HAP-1 (cell line): Measurements from ENCODE around the gene KIF12.
"Not testable (repeated sequence)": the region's sequence is repeated elsewhere in the genome, so short reads cannot be mapped to it uniquely, and the experiment has no call there.

Source experiments
- DNase-seq, 2 experiments: peaks; one replicate each; pipeline ENCODE4 v3.0.0-alpha.2; 2016 to 2020; ENCODE audit warnings: low spot score in 2 of 2
- H3K27me3 ChIP-seq: fragments of 250-450 bp; sonication (Bioruptor Pico); 2 replicates; pipeline ENCODE4 v1.5.1; 2020; ENCODE audit warnings: low read depth, mild to moderate bottlenecking, moderate library complexity
- H3K36me3 ChIP-seq: fragments of 250-450 bp; sonication (Bioruptor Pico); replicated peaks from 2 replicates; pipeline ENCODE4 v1.5.1; 2020; ENCODE audit warnings: mild to moderate bottlenecking
- H3K4me1 ChIP-seq: fragments of 250-450 bp; sonication (Bioruptor Pico); 2 replicates; pipeline ENCODE4 v1.5.1; 2020; ENCODE audit warnings: mild to moderate bottlenecking
- H3K4me3 ChIP-seq: fragments of 250-450 bp; sonication (Bioruptor Pico); 2 replicates; pipeline ENCODE4 v1.5.1; 2020; ENCODE audit warnings: mild to moderate bottlenecking, moderate library complexity
- H3K9me3 ChIP-seq: fragments of 250-450 bp; sonication (Bioruptor Pico); 2 replicates; pipeline ENCODE4 v1.5.1; 2020; ENCODE audit warnings: mild to moderate bottlenecking, moderate library complexity
- in situ Hi-C: fragments of 300-500 bp; cut with MboI; formaldehyde crosslinking; loops from 3 replicates; pipeline ENCODE4 v1.14.3; 2020; ENCODE audit warnings: low sequenced_read_pairs, inconsistent platforms, mixed read lengths

KIF12 gene

GRCh38 chr9:114051706-114052105, 47.4 kb downstream of the KIF12 start:
- Histone ChIP-seq H3K4me3 (no peak overlapping the region), H3K4me1 (no peaks in the 10 kb centered on the region), H3K27me3 (no peaks in the 10 kb centered on the region), H3K36me3 (peaks cover 27% of the 10 kb centered on the region), H3K9me3 (no peaks in the 10 kb centered on the region)
- no peak for DNase-seq
- in situ Hi-C loops, result no loop called here

- no peak for DNase-seq
- H3K4me1 ChIP-seq, result no peaks in the 10 kb centered on the region
- in situ Hi-C loops, result no loop called here
- no peak overlapping the region for H3K4me3 ChIP-seq
- H3K27me3 ChIP-seq, result no peaks in the 10 kb centered on the region
- H3K36me3 ChIP-seq, result peaks cover 27% of the 10 kb centered on the region
- H3K9me3 ChIP-seq, result no peaks in the 10 kb centered on the region
These were observed 47.8 kb downstream of the KIF12 start for GRCh38 chr9:114051281-114051680.

- no peaks in the 10 kb centered on the region for H3K27me3 ChIP-seq
- H3K9me3 ChIP-seq, result no peaks in the 10 kb centered on the region
- no peak for DNase-seq
- H3K4me1 ChIP-seq, result no peaks in the 10 kb centered on the region
- in situ Hi-C loops, result no loop called here
- H3K36me3 ChIP-seq, result peaks cover 27% of the 10 kb centered on the region
- H3K4me3 ChIP-seq, result no peak overlapping the region
These were observed 48.4 kb downstream of the KIF12 start for GRCh38 chr9:114050646-114051045.

GRCh38 chr9:114050226-114050568, 48.9 kb downstream of the KIF12 start:
- DNase-seq, result no peak
- in situ Hi-C loops, result no loop called here
- Histone ChIP-seq H3K36me3 (peaks cover 27% of the 10 kb centered on the region), H3K4me1 (no peaks in the 10 kb centered on the region), H3K27me3 (no peaks in the 10 kb centered on the region), H3K9me3 (no peaks in the 10 kb centered on the region), H3K4me3 (no peak overlapping the region)

GRCh38 chr9:114049441-114050225, 49.5 kb downstream of the KIF12 start:
- Histone ChIP-seq H3K9me3 (no peaks in the 10 kb centered on the region), H3K36me3 (peaks cover 27% of the 10 kb centered on the region), H3K4me3 (no peak overlapping the region), H3K4me1 (no peaks in the 10 kb centered on the region), H3K27me3 (no peaks in the 10 kb centered on the region)
- in situ Hi-C loops, result loop anchor here (25.0 kb wide), 1 partner anchor 312 kb away; no protein-coding TSS in a partner anchor
- peak in 1 of 2 experiments; percentile 5 for DNase-seq

- in situ Hi-C loops, result loop anchor here (25.0 kb wide), 1 partner anchor 311 kb away; no protein-coding TSS in a partner anchor
- H3K36me3 ChIP-seq, result peaks cover 27% of the 10 kb centered on the region
These were observed 50.3 kb downstream of the KIF12 start for GRCh38 chr9:114048533-114049415.

GRCh38 chr9:114047717-114048116, 51.4 kb downstream of the KIF12 start:
- DNase-seq, result peak in 1 of 2 experiments; percentile 22
- H3K4me3 ChIP-seq, result no peak overlapping the region
- in situ Hi-C loops, result loop anchor here (25.0 kb wide), 1 partner anchor 310 kb away; no protein-coding TSS in a partner anchor
- no peaks in the 10 kb centered on the region for H3K27me3 ChIP-seq
- H3K4me1 ChIP-seq, result no peaks in the 10 kb centered on the region
- H3K9me3 ChIP-seq, result no peaks in the 10 kb centered on the region; the same call in 1 of the 2 replicates
- peaks cover 27% of the 10 kb centered on the region for H3K36me3 ChIP-seq

More at GRCh38 chr9:114048533-114049415, 50.3 kb downstream of the KIF12 start:
- peak in 1 of 2 experiments; percentile 5 for DNase-seq
- H3K9me3 ChIP-seq, result no peaks in the 10 kb centered on the region
- H3K4me1 ChIP-seq, result no peaks in the 10 kb centered on the region
- no peak overlapping the region for H3K4me3 ChIP-seq
- no peaks in the 10 kb centered on the region for H3K27me3 ChIP-seq

- Histone ChIP-seq H3K27me3 (no peaks in the 10 kb centered on the region), H3K36me3 (peaks cover 27% of the 10 kb centered on the region), H3K4me1 (no peaks in the 10 kb centered on the region), H3K9me3 (no peaks in the 10 kb centered on the region; the same call in 1 of the 2 replicates), H3K4me3 (no peak overlapping the region)
- in situ Hi-C loops, result loop anchor here (25.0 kb wide), 1 partner anchor 310 kb away; no protein-coding TSS in a partner anchor
- DNase-seq, result no peak
These were observed 52.2 kb downstream of the KIF12 start for GRCh38 chr9:114046875-114047274.

- H3K9me3 ChIP-seq, result no peaks in the 10 kb centered on the region; the same call in 1 of the 2 replicates
- in situ Hi-C loops, result loop anchor here (25.0 kb wide), 1 partner anchor 309 kb away; no protein-coding TSS in a partner anchor
- peaks cover 27% of the 10 kb centered on the region for H3K36me3 ChIP-seq
- DNase-seq, result no peak
- H3K4me1 ChIP-seq, result no peaks in the 10 kb centered on the region
- H3K27me3 ChIP-seq, result no peaks in the 10 kb centered on the region
- H3K4me3 ChIP-seq, result no peak overlapping the region
These were observed 52.8 kb downstream of the KIF12 start for GRCh38 chr9:114046237-114046755.

GRCh38 chr9:114043660-114044059, 55.4 kb downstream of the KIF12 start:
- peaks cover 18% of the 10 kb centered on the region for H3K36me3 ChIP-seq
- not testable (repeated sequence) for H3K4me1 ChIP-seq, H3K9me3 ChIP-seq, DNase-seq, H3K27me3 ChIP-seq, H3K4me3 ChIP-seq
- in situ Hi-C loops, result loop anchor here (25.0 kb wide), 1 partner anchor 306 kb away; no protein-coding TSS in a partner anchor
